ENCODE measurements around the gene NRG2.

DNA sequence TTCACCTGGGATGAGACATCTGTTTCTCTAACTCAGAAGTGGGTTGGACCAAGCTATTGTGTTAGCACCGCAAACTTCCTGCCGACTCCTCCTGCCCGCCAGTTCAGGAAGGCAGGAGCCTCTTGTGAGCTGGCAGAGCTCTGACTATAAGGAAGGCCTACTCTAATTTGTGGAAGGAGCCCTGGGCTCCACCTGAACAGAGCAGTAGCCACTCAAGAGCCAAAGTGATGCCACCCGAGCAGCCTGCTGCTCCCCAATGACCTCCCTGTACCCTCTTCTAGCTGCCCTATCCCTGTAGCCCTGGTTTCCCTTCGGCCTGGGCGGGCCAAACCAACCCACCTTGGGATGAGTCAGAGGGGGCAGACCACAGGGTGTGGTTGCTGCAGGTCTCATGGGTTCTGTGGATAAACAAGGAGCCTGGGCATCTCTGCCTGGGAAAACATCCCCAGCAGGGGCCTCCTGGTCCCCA, 165.9 kb downstream of the NRG2 start:
- no peak for TF ChIP-seq CTCF (conservative IDR thresholded peaks at IDR 0.05; ENCODE audit: low read depth, low read length)
- no peak for TF ChIP-seq POLR2A (IDR thresholded peaks at IDR 0.05; ENCODE audit: low read depth, low read length)
- TF ChIP-seq SMC3 (IDR thresholded peaks at IDR 0.05; ENCODE audit: low read depth, low read length): no peak
- no peak for TF ChIP-seq NFE2L2 (IDR thresholded peaks at IDR 0.05; ENCODE audit: low read depth, low read length)
- TF ChIP-seq MAFK (IDR thresholded peaks at IDR 0.05; ENCODE audit: low read depth, low read length): no peak
- no peak for TF ChIP-seq RFX5 (IDR thresholded peaks at IDR 0.05; ENCODE audit: low read depth, low read length)
- no peak for TF ChIP-seq MXI1 (IDR thresholded peaks at IDR 0.05; ENCODE audit: borderline replicate concordance, low read depth, low read length)
- TF ChIP-seq RAD21 (IDR thresholded peaks at IDR 0.05; ENCODE audit: low read length): no peak
- TF ChIP-seq MAZ (IDR thresholded peaks at IDR 0.05; ENCODE audit: borderline replicate concordance, low read depth, low read length): no peak

Data from IMR-90 (cell line).